DOHH2 (cell line): ENCODE results near the gene LHFPL6.

ENCODE experiments used
- H3F3A ChIP-seq: fragments of 200-600 bp; sonication (generic), shearing (Covaris generic); 2 replicates; pipeline ENCODE4 v1.6.0; 2016; ENCODE audit warnings: antibody characterized with exemption, mild to moderate bottlenecking; ENCODE audit not compliant: control insufficient read depth, insufficient read depth
- H3K27ac ChIP-seq: fragments of 200-600 bp; sonication (generic); 2 replicates; pipeline ENCODE4 v1.5.1; 2014; ENCODE audit warnings: low read depth, mild to moderate bottlenecking, low read length, moderate library complexity
- H3K27me3 ChIP-seq: fragments of 200-600 bp; sonication (generic); 2 replicates; pipeline ENCODE4 v1.6.1; 2014; ENCODE audit warnings: mild to moderate bottlenecking, low read length, mixed read lengths; ENCODE audit not compliant: control insufficient read depth
- H3K36me3 ChIP-seq: fragments of 200-600 bp; sonication (generic); 2 replicates; pipeline ENCODE4 v1.6.1; 2014; ENCODE audit warnings: mild to moderate bottlenecking, low read length, moderate library complexity, mixed read lengths; ENCODE audit not compliant: control insufficient read depth
- H3K4me1 ChIP-seq: fragments of 200-600 bp; sonication (generic); 2 replicates; pipeline ENCODE4 v1.6.1; 2014; ENCODE audit warnings: mild to moderate bottlenecking, low read length, mixed read lengths; ENCODE audit not compliant: control insufficient read depth
- H3K4me2 ChIP-seq: fragments of 200-600 bp; sonication (generic); 2 replicates; pipeline ENCODE4 v1.6.0; 2014; ENCODE audit warnings: mild to moderate bottlenecking, low read length, moderate library complexity
- H3K4me3 ChIP-seq: fragments of 200-600 bp; sonication (generic); 2 replicates; pipeline ENCODE4 v1.5.1; 2014; ENCODE audit warnings: mild to moderate bottlenecking, low read length, mixed read lengths
- H3K79me2 ChIP-seq: fragments of 200-600 bp; sonication (generic); 2 replicates; pipeline ENCODE4 v1.6.1; 2014; ENCODE audit warnings: mild to moderate bottlenecking, low read length, mixed read lengths; ENCODE audit not compliant: control insufficient read depth
- H3K9me2 ChIP-seq: fragments of 200-600 bp; sonication (generic); replicated peaks from 2 replicates; pipeline ENCODE4 v1.6.1; 2014; ENCODE audit warnings: mild to moderate bottlenecking, low read length, mixed read lengths; ENCODE audit not compliant: control insufficient read depth
- H3K9me3 ChIP-seq: fragments of 200-600 bp; sonication (generic); 2 replicates; pipeline ENCODE4 v1.6.1; 2014; ENCODE audit warnings: antibody characterized with exemption, low read length, mixed read lengths; ENCODE audit not compliant: control insufficient read depth, insufficient read depth
- H4K20me1 ChIP-seq: fragments of 200-600 bp; sonication (generic); 2 replicates; pipeline ENCODE4 v1.6.0; 2014; ENCODE audit warnings: low read depth, mild to moderate bottlenecking, antibody characterized with exemption, low read length, moderate library complexity; ENCODE audit not compliant: control insufficient read depth, insufficient read depth
- EZH2phosphoT487 ChIP-seq: fragments of 200-600 bp; sonication (generic); IDR thresholded peaks from 2 replicates; pipeline ENCODE4 v1.6.1; 2017; ENCODE audit warnings: borderline replicate concordance, mild to moderate bottlenecking, antibody characterized with exemption, low read length, moderate library complexity, mixed read lengths
- TF ChIP-seq, protein P1 (sequence below): fragments of 200-600 bp; sonication (generic); IDR thresholded peaks from one replicate; pipeline ENCODE4 v1.5.1; 2014; ENCODE audit warnings: antibody characterized with exemption, mild to moderate bottlenecking, low read depth, low read length; ENCODE audit not compliant: poor library complexity, severe bottlenecking

Gene LHFPL6

DNA sequence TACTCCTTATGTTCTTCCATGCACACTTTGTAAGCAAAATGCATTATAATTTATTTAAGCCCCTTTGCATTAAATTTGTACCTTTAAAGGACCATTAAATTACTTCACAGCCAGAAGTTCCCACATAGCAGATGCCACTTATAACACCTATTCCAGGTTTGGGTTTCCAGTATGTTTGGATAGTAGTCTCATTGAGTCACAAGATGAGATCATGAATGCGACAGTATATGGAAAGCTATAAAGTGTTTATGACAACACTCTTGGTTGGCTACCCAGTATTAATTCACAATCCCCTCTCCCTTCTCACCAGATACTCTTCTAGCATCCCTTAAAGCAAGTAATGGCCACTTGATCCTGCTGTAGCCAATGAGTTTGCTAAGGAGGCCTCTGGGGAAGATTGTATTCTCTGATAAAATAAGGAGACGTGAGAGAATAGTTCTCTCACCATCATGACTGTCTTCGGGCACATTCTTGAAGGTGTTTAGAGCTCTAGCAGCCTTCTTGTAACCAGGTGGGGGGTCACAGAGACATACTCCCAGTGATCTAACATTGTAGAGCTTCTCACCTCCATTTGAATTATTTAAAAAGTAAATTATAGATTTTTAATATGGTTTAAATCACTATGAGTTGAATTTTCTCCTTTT, 2.8 kb upstream of the LHFPL6 start:
- H3K9me3 ChIP-seq, result no peaks in the 10 kb centered on the region
- H3K4me3 ChIP-seq, result no peak overlapping the region
- H3K27ac ChIP-seq, result no peak overlapping the region
- H4K20me1 ChIP-seq, result no peaks in the 10 kb centered on the region
- TF ChIP-seq EZH2phosphoT487, result no peak
- TF ChIP-seq, protein P1, sequence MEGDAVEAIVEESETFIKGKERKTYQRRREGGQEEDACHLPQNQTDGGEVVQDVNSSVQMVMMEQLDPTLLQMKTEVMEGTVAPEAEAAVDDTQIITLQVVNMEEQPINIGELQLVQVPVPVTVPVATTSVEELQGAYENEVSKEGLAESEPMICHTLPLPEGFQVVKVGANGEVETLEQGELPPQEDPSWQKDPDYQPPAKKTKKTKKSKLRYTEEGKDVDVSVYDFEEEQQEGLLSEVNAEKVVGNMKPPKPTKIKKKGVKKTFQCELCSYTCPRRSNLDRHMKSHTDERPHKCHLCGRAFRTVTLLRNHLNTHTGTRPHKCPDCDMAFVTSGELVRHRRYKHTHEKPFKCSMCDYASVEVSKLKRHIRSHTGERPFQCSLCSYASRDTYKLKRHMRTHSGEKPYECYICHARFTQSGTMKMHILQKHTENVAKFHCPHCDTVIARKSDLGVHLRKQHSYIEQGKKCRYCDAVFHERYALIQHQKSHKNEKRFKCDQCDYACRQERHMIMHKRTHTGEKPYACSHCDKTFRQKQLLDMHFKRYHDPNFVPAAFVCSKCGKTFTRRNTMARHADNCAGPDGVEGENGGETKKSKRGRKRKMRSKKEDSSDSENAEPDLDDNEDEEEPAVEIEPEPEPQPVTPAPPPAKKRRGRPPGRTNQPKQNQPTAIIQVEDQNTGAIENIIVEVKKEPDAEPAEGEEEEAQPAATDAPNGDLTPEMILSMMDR, result no peak
- peaks cover 4% of the 10 kb centered on the region for H3K36me3 ChIP-seq
- no peak overlapping the region for H3K4me2 ChIP-seq
- peaks cover 17% of the 10 kb centered on the region for H3K4me1 ChIP-seq
- H3K27me3 ChIP-seq, result no peaks in the 10 kb centered on the region
- peaks cover 20% of the 10 kb centered on the region for H3K79me2 ChIP-seq
- peaks cover 12% of the 10 kb centered on the region for H3F3A ChIP-seq
- no peaks in the 10 kb centered on the region for H3K9me2 ChIP-seq

DNA sequence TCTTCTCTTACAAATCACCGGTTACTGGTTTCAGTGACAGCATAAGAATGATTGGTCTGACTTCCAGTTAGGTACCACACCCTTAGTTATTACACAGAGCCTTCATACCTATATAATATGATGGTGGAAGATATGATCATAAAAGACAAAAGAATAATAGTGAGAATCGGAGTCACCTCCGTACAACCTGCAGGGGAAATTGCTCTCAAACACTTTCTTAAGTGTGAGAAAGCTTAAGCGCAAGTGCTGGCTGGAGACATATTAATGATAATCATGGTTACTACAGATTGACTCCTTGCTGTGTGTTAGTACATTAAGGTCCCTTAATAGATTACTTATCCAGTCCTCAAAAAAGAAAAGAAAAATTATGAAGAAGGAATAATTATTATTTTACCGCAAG, 1.8 kb upstream of the LHFPL6 start:
- Histone ChIP-seq H3K4me1 (peaks cover 27% of the 10 kb centered on the region), H3K27ac (no peak overlapping the region), H3K4me2 (no peak overlapping the region), H4K20me1 (no peaks in the 10 kb centered on the region), H3K9me2 (no peaks in the 10 kb centered on the region), H3K36me3 (peaks cover 13% of the 10 kb centered on the region), H3K9me3 (no peaks in the 10 kb centered on the region), H3F3A (peaks cover 12% of the 10 kb centered on the region), H3K27me3 (no peaks in the 10 kb centered on the region), H3K79me2 (peaks cover 30% of the 10 kb centered on the region), H3K4me3 (no peak overlapping the region)
- TF ChIP-seq, protein P1, result no peak
- TF ChIP-seq EZH2phosphoT487, result no peak

- Histone ChIP-seq H3K4me2 (peak overlapping the region; percentile 61), H3K27ac (no peak overlapping the region), H3K4me3 (peak overlapping the region; percentile 87), H4K20me1 (no peaks in the 10 kb centered on the region), H3K9me2 (no peaks in the 10 kb centered on the region), H3K27me3 (no peaks in the 10 kb centered on the region), H3K36me3 (peaks cover 21% of the 10 kb centered on the region), H3F3A (peaks cover 12% of the 10 kb centered on the region), H3K79me2 (peaks cover 43% of the 10 kb centered on the region), H3K4me1 (peaks cover 40% of the 10 kb centered on the region), H3K9me3 (no peaks in the 10 kb centered on the region)
- TF ChIP-seq EZH2phosphoT487, result no peak
- TF ChIP-seq, protein P1, result no peak
These were observed 493 bp upstream of the LHFPL6 start for GRCh38 chr13:39603424-39603947.
